Vagina (tissue), 2 donors: ENCODE measurements around the gene CHRND.

Experiments used
- CTCF ChIP-seq, 3 experiments: fragments of 450-650 bp in 2 of 3; fragments of 200-600 bp in 1 of 3; sonication (generic) in 1 of 3; IDR thresholded peaks; one replicate each; pipeline ENCODE4 v1.5.1; 2017 to 2019; ENCODE audit warnings: antibody characterized with exemption in 3 of 3, mild to moderate bottlenecking in 2 of 3, moderate library complexity in 2 of 3
- POLR2A ChIP-seq, 2 donors: fragments of 450-650 bp; IDR thresholded peaks; one replicate each; pipeline ENCODE4 v1.6.1; 2017; ENCODE audit warnings: antibody characterized with exemption in 2 of 2, mild to moderate bottlenecking in 2 of 2, moderate library complexity in 2 of 2

GRCh38 chr2:232516551-232516950 is 9.4 kb upstream of the CHRND start:
- no peak for TF ChIP-seq CTCF (IDR thresholded peaks at IDR 0.05)
- TF ChIP-seq POLR2A (IDR thresholded peaks at IDR 0.05): no peak
